Measurements from ENCODE around the gene PCDH11X. TPM values are rescaled to one million over a fixed set of nuclear protein-coding genes. Genes with fewer than 3 reads are reported as not detected.
"Not testable (repeated sequence)": the region's sequence is repeated elsewhere in the genome, so short reads cannot be mapped to it uniquely, and the experiment has no call there.

The PCDH11X gene
- total RNA-seq = under 1 TPM; 0.40 to 1.00 TPM
- under 1 TPM; under 0.01 to 0.02 TPM for polyA plus RNA-seq
- long read RNA-seq, donor 1 = 0 reads
- long read RNA-seq, donor 2 = 0 reads
- long read RNA-seq, donor 3 = 0 reads
- long read RNA-seq, donor 4 = 0 reads
- long read RNA-seq, donor 5 = 0 reads

GRCh38 chrX:91779135-91779534 is at the start of gene PCDH11X:
PCDH11X (plus strand) TSS chrX:91779375; CDS start chrX:91835505, 56,130 bp downstream.
- peak in 2 of 3 donors; percentile 32 to 41 for DNase-seq
- H3K36me3 ChIP-seq (ENCODE audit: control insufficient read depth in 4 of 4, insufficient read depth in 4 of 4, low read length in 4 of 4); H3K27ac ChIP-seq (ENCODE audit: low read depth in 1 of 2, low read length in 1 of 2); H3K9ac ChIP-seq (ENCODE audit: insufficient read depth in 1 of 2, low read length in 2 of 2); H3K9me3 ChIP-seq (ENCODE audit: control insufficient read depth in 4 of 4, insufficient read depth in 3 of 4, low read length in 3 of 4); H3K4me1 ChIP-seq (ENCODE audit: control insufficient read depth in 5 of 5, insufficient read depth in 5 of 5, low read length in 5 of 5); H3K4me3 ChIP-seq: not testable (repeated sequence)
- 2% methylated on average over 12 of the region's 24 CpGs; no CpG with 5 or more reads in 1 of the 2 donors for WGBS, 2 donors
- peak; percentile 17 for ATAC-seq (ENCODE audit: insufficient read depth, low FRiP score)
- H3K27me3 ChIP-seq (ENCODE audit: control insufficient read depth in 3 of 3, insufficient read depth in 3 of 3, low read length in 2 of 3) = peaks cover 0 to 39% (median 8%) of the 10 kb centered on the region in 3 donors

- not testable (repeated sequence) for ATAC-seq (ENCODE audit: insufficient read depth, low FRiP score); H3K4me1 ChIP-seq (ENCODE audit: control insufficient read depth in 5 of 5, insufficient read depth in 5 of 5, low read length in 5 of 5); H3K27me3 ChIP-seq (ENCODE audit: control insufficient read depth in 3 of 3, insufficient read depth in 3 of 3, low read length in 2 of 3); H3K4me3 ChIP-seq; H3K9me3 ChIP-seq (ENCODE audit: control insufficient read depth in 4 of 4, insufficient read depth in 3 of 4, low read length in 3 of 4); H3K27ac ChIP-seq (ENCODE audit: low read depth in 1 of 2, low read length in 1 of 2); H3K9ac ChIP-seq (ENCODE audit: insufficient read depth in 1 of 2, low read length in 2 of 2); DNase-seq; H3K36me3 ChIP-seq (ENCODE audit: control insufficient read depth in 4 of 4, insufficient read depth in 4 of 4, low read length in 4 of 4)
- WGBS, 2 donors = 79 to 83% methylated on average over 1 of the region's 4 CpGs
These were observed 31.7 kb upstream of the PCDH11X start for GRCh38 chrX:91747446-91747845.

DNA sequence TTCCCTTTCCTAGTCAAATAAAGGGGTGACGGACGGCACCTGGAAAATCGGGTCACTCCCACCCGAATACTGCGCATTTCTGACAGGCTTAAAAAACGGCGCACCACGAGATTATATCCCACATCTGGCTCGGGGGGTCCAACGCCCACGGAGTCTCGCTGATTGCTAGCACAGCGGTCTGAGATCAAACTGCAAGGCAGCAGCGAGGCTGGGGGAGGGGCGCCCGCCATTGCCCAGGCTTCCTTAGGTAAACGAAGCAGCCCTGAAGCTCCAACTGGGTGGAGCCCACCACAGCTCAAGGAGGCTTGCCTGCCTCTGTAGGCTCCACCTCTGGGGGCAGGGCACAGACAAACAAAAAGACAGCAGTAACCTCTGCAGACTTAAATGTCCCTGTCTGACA is 26.2 kb upstream of the PCDH11X start:
- not testable (repeated sequence) for H3K27me3 ChIP-seq (ENCODE audit: control insufficient read depth in 3 of 3, insufficient read depth in 3 of 3, low read length in 2 of 3); H3K4me1 ChIP-seq (ENCODE audit: control insufficient read depth in 5 of 5, insufficient read depth in 5 of 5, low read length in 5 of 5); DNase-seq; H3K4me3 ChIP-seq; H3K9ac ChIP-seq (ENCODE audit: insufficient read depth in 1 of 2, low read length in 2 of 2); H3K36me3 ChIP-seq (ENCODE audit: control insufficient read depth in 4 of 4, insufficient read depth in 4 of 4, low read length in 4 of 4); H3K9me3 ChIP-seq (ENCODE audit: control insufficient read depth in 4 of 4, insufficient read depth in 3 of 4, low read length in 3 of 4); ATAC-seq (ENCODE audit: insufficient read depth, low FRiP score); H3K27ac ChIP-seq (ENCODE audit: low read depth in 1 of 2, low read length in 1 of 2)
- 74 to 89% methylated on average over 16 to 17 of the region's 17 CpGs for WGBS, 2 donors

DNA sequence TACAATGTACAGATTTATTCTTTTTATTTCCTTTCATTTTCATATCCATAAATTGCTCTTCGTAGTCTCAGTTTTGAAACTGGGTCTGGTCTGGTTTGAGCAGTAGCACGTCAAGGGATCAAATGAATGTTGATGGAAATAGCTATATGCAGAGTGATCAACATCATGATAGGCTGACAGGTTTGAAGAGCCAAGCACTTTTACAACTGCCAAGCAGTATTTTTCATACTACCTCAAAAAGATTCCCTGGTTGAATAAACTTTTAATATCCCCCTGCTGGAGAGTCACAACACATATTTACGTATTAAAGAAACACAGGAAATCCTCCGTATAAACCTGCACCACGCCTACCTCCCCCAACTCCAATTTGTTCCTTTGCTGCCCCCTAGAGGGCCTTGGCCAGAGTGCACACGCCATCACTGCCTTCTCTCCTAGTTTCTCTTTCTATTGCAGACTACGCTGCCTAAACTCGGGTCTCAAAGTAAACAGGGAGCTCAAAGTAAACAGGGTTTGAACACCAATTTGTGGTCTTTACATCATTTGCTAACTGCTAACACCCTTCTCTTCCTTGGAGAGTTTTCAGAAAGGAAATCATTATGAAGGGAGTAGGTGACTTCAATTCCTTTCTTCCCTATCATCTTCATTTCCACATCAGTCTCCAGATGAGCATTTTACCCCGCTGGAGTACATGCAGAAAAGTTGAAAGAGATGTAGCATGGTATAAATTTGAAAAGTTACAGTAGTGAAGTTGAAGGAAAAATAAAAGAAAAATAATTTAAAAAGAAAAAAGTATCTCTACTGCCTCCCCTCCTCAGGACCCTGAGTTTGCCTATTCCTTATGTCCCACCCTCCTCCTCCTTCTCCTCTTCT is 8.3 kb upstream of the PCDH11X start:
- WGBS, 2 donors = 16 to 31% methylated on average over 3 to 5 of the region's 9 CpGs
- not testable (repeated sequence) for H3K27ac ChIP-seq (ENCODE audit: low read depth in 1 of 2, low read length in 1 of 2); H3K4me1 ChIP-seq (ENCODE audit: control insufficient read depth in 5 of 5, insufficient read depth in 5 of 5, low read length in 5 of 5); H3K36me3 ChIP-seq (ENCODE audit: control insufficient read depth in 4 of 4, insufficient read depth in 4 of 4, low read length in 4 of 4); H3K4me3 ChIP-seq; DNase-seq; H3K27me3 ChIP-seq (ENCODE audit: control insufficient read depth in 3 of 3, insufficient read depth in 3 of 3, low read length in 2 of 3); H3K9ac ChIP-seq (ENCODE audit: insufficient read depth in 1 of 2, low read length in 2 of 2); H3K9me3 ChIP-seq (ENCODE audit: control insufficient read depth in 4 of 4, insufficient read depth in 3 of 4, low read length in 3 of 4)
- ATAC-seq (ENCODE audit: insufficient read depth, low FRiP score) = peak; percentile 69

DNA sequence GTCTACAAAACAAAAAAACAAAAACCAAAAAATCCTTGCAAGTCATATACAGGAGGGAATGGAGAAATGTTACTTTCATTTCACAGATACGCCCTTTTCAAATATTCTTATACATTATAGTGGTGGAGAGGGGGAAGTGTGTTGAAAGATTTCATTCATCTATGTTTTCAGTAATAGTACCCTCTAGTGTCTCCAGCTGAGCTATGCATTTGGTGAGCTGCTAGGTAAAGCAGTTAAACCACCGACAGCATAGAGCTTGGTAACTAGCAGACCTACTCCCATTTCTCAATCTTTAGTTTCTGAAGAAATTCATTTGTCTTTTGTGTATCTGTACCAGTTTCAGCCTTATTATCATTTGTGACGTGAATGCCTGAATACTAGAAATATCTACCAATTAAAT is 5.2 kb upstream of the PCDH11X start:
- not testable (repeated sequence) for DNase-seq; H3K36me3 ChIP-seq (ENCODE audit: control insufficient read depth in 4 of 4, insufficient read depth in 4 of 4, low read length in 4 of 4); H3K4me1 ChIP-seq (ENCODE audit: control insufficient read depth in 5 of 5, insufficient read depth in 5 of 5, low read length in 5 of 5); H3K9ac ChIP-seq (ENCODE audit: insufficient read depth in 1 of 2, low read length in 2 of 2); H3K9me3 ChIP-seq (ENCODE audit: control insufficient read depth in 4 of 4, insufficient read depth in 3 of 4, low read length in 3 of 4); ATAC-seq (ENCODE audit: insufficient read depth, low FRiP score); H3K4me3 ChIP-seq; H3K27ac ChIP-seq (ENCODE audit: low read depth in 1 of 2, low read length in 1 of 2)
- peaks cover 0 to 16% (median 3%) of the 10 kb centered on the region in 3 donors for H3K27me3 ChIP-seq (ENCODE audit: control insufficient read depth in 3 of 3, insufficient read depth in 3 of 3, low read length in 2 of 3)
- WGBS, 2 donors = 46 to 58% methylated on average over 2 to 3 of the region's 3 CpGs

- not testable (repeated sequence) for H3K36me3 ChIP-seq (ENCODE audit: control insufficient read depth in 4 of 4, insufficient read depth in 4 of 4, low read length in 4 of 4); DNase-seq; ATAC-seq (ENCODE audit: insufficient read depth, low FRiP score); H3K4me1 ChIP-seq (ENCODE audit: control insufficient read depth in 5 of 5, insufficient read depth in 5 of 5, low read length in 5 of 5); H3K4me3 ChIP-seq; H3K9ac ChIP-seq (ENCODE audit: insufficient read depth in 1 of 2, low read length in 2 of 2); H3K27ac ChIP-seq (ENCODE audit: low read depth in 1 of 2, low read length in 1 of 2); H3K9me3 ChIP-seq (ENCODE audit: control insufficient read depth in 4 of 4, insufficient read depth in 3 of 4, low read length in 3 of 4)
- 3% methylated on average over 10 to 17 of the region's 17 CpGs for WGBS, 2 donors
- peaks cover 0 to 43% (median 8%) of the 10 kb centered on the region in 3 donors for H3K27me3 ChIP-seq (ENCODE audit: control insufficient read depth in 3 of 3, insufficient read depth in 3 of 3, low read length in 2 of 3)
These were observed 833 bp downstream of the PCDH11X start for GRCh38 chrX:91780008-91780407.

- H3K4me3 ChIP-seq; H3K27ac ChIP-seq (ENCODE audit: low read depth in 1 of 2, low read length in 1 of 2); H3K4me1 ChIP-seq (ENCODE audit: control insufficient read depth in 5 of 5, insufficient read depth in 5 of 5, low read length in 5 of 5); H3K9ac ChIP-seq (ENCODE audit: insufficient read depth in 1 of 2, low read length in 2 of 2); H3K36me3 ChIP-seq (ENCODE audit: control insufficient read depth in 4 of 4, insufficient read depth in 4 of 4, low read length in 4 of 4); ATAC-seq (ENCODE audit: insufficient read depth, low FRiP score); H3K9me3 ChIP-seq (ENCODE audit: control insufficient read depth in 4 of 4, insufficient read depth in 3 of 4, low read length in 3 of 4): not testable (repeated sequence)
- H3K27me3 ChIP-seq (ENCODE audit: control insufficient read depth in 3 of 3, insufficient read depth in 3 of 3, low read length in 2 of 3) = peaks cover 0 to 39% (median 8%) of the 10 kb centered on the region in 3 donors
- peak in 1 of 3 donors; percentile 13 for DNase-seq
- 4 to 6% methylated on average over 19 to 23 of the region's 23 CpGs for WGBS, 2 donors
These were observed 1.5 kb downstream of the PCDH11X start for GRCh38 chrX:91780698-91781097.

Measured in lung (tissue), 14 donors.